ENCODE measurements around the gene SPON1.
"Not testable (repeated sequence)": the region's sequence is repeated elsewhere in the genome, so short reads cannot be mapped to it uniquely, and the experiment has no call there.

SPON1 gene

GRCh38 chr11:14273895-14274294 lies 311.4 kb downstream of the SPON1 start:
- H3K27ac ChIP-seq (replicated peaks; ENCODE audit: low read length): no peak overlapping the region
- H3K18ac ChIP-seq (ENCODE audit: low read length): no peak overlapping the region
- H3K9ac ChIP-seq (ENCODE audit: low read depth, low read length, poor library complexity): no peak overlapping the region
- no peaks in the 10 kb centered on the region for H3K9me3 ChIP-seq (replicated peaks in 1 of 2; ENCODE audit: control insufficient read depth in 2 of 2, insufficient read depth in 1 of 2, low read depth in 1 of 2, low read length in 2 of 2)
- no peak overlapping the region for H2BK5ac ChIP-seq (ENCODE audit: low read length)
- H3K23ac ChIP-seq (ENCODE audit: low read depth, low read length, poor library complexity): no peak overlapping the region
- no peak overlapping the region for H3K4ac ChIP-seq (ENCODE audit: low read length)
- no peak overlapping the region for H2BK120ac ChIP-seq (ENCODE audit: low read depth, low read length)
- no peak overlapping the region for H3K14ac ChIP-seq (ENCODE audit: low read length)
- H4K91ac ChIP-seq (ENCODE audit: low read depth, low read length, poor library complexity): no peak overlapping the region
- no peak overlapping the region for H3K4me2 ChIP-seq (ENCODE audit: insufficient read depth, low read length, poor library complexity, severe bottlenecking)
- H3K36me3 ChIP-seq (replicated peaks in 1 of 2; ENCODE audit: control insufficient read depth in 2 of 2, insufficient read depth in 2 of 2, low read length in 2 of 2): peaks cover 0 to 9% of the 10 kb centered on the region in 2 donors
- WGBS, 2 donors (ENCODE audit: extremely low coverage in 2 of 2, insufficient read length in 2 of 2, insufficient replicate concordance in 1 of 2): no CpG with 5 or more reads among the region's 2 CpGs
- H2AFZ ChIP-seq (ENCODE audit: low read length): no peak overlapping the region
- H2BK12ac ChIP-seq (ENCODE audit: low read length): no peak overlapping the region
- H2BK15ac ChIP-seq (ENCODE audit: low read length): no peak overlapping the region
- no peak overlapping the region for H4K8ac ChIP-seq (ENCODE audit: low read depth, low read length)
- no peaks in the 10 kb centered on the region for H3K4me1 ChIP-seq (ENCODE audit: control insufficient read depth in 2 of 2, insufficient read depth in 1 of 2, low read depth in 1 of 2, low read length in 2 of 2)
- H3K79me1 ChIP-seq (ENCODE audit: low read depth, low read length): no peaks in the 10 kb centered on the region
- H3K27me3 ChIP-seq (ENCODE audit: control insufficient read depth in 3 of 3, insufficient read depth in 3 of 3, low read depth in 1 of 3, low read length in 3 of 3): no peaks in the 10 kb centered on the region
- no peak overlapping the region for H3K4me3 ChIP-seq (ENCODE audit: low read length in 2 of 2)
- H2AK5ac ChIP-seq (ENCODE audit: low read depth, low read length): no peak overlapping the region
- no peak for DNase-seq (ENCODE audit: low spot score)

- no peak overlapping the region for H3K4me2 ChIP-seq (ENCODE audit: insufficient read depth, low read length, poor library complexity, severe bottlenecking)
- no peaks in the 10 kb centered on the region for H3K27me3 ChIP-seq (ENCODE audit: control insufficient read depth in 3 of 3, insufficient read depth in 3 of 3, low read depth in 1 of 3, low read length in 3 of 3)
- no peak overlapping the region for H3K18ac ChIP-seq (ENCODE audit: low read length)
- H3K9ac ChIP-seq (ENCODE audit: low read depth, low read length, poor library complexity): no peak overlapping the region
- no peak overlapping the region for H2BK5ac ChIP-seq (ENCODE audit: low read length)
- H2BK12ac ChIP-seq (ENCODE audit: low read length): no peak overlapping the region
- H3K27ac ChIP-seq (replicated peaks; ENCODE audit: low read length): no peak overlapping the region
- no peak overlapping the region for H2BK120ac ChIP-seq (ENCODE audit: low read depth, low read length)
- H4K91ac ChIP-seq (ENCODE audit: low read depth, low read length, poor library complexity): no peak overlapping the region
- no peak overlapping the region for H3K14ac ChIP-seq (ENCODE audit: low read length)
- H3K79me1 ChIP-seq (ENCODE audit: low read depth, low read length): no peaks in the 10 kb centered on the region
- H4K8ac ChIP-seq (ENCODE audit: low read depth, low read length): no peak overlapping the region
- no peak overlapping the region for H3K23ac ChIP-seq (ENCODE audit: low read depth, low read length, poor library complexity)
- no peak overlapping the region for H3K4ac ChIP-seq (ENCODE audit: low read length)
- no peak for DNase-seq (ENCODE audit: low spot score)
- H3K4me1 ChIP-seq (ENCODE audit: control insufficient read depth in 2 of 2, insufficient read depth in 1 of 2, low read depth in 1 of 2, low read length in 2 of 2): no peaks in the 10 kb centered on the region
- H2AFZ ChIP-seq (ENCODE audit: low read length): no peak overlapping the region
- no peak overlapping the region for H2BK15ac ChIP-seq (ENCODE audit: low read length)
- no peaks in the 10 kb centered on the region for H3K9me3 ChIP-seq (replicated peaks in 1 of 2; ENCODE audit: control insufficient read depth in 2 of 2, insufficient read depth in 1 of 2, low read depth in 1 of 2, low read length in 2 of 2)
- H3K4me3 ChIP-seq (ENCODE audit: low read length in 2 of 2): no peak overlapping the region
- peaks cover 0 to 20% of the 10 kb centered on the region in 2 donors for H3K36me3 ChIP-seq (replicated peaks in 1 of 2; ENCODE audit: control insufficient read depth in 2 of 2, insufficient read depth in 2 of 2, low read length in 2 of 2)
- no peak overlapping the region for H2AK5ac ChIP-seq (ENCODE audit: low read depth, low read length)
Measured at GRCh38 chr11:14275076-14275475, 312.6 kb downstream of the SPON1 start.

- H2AFZ ChIP-seq (ENCODE audit: low read length); H2BK5ac ChIP-seq (ENCODE audit: low read length); H3K79me1 ChIP-seq (ENCODE audit: low read depth, low read length); H3K18ac ChIP-seq (ENCODE audit: low read length); H3K9ac ChIP-seq (ENCODE audit: low read depth, low read length, poor library complexity); H3K4me3 ChIP-seq (ENCODE audit: low read length in 2 of 2); H3K4me2 ChIP-seq (ENCODE audit: insufficient read depth, low read length, poor library complexity, severe bottlenecking); H2BK15ac ChIP-seq (ENCODE audit: low read length); H3K27me3 ChIP-seq (ENCODE audit: control insufficient read depth in 3 of 3, insufficient read depth in 3 of 3, low read depth in 1 of 3, low read length in 3 of 3); H3K27ac ChIP-seq (replicated peaks; ENCODE audit: low read length); H3K14ac ChIP-seq (ENCODE audit: low read length); H2AK5ac ChIP-seq (ENCODE audit: low read depth, low read length); H4K91ac ChIP-seq (ENCODE audit: low read depth, low read length, poor library complexity); H2BK120ac ChIP-seq (ENCODE audit: low read depth, low read length); H4K8ac ChIP-seq (ENCODE audit: low read depth, low read length); H3K9me3 ChIP-seq (replicated peaks in 1 of 2; ENCODE audit: control insufficient read depth in 2 of 2, insufficient read depth in 1 of 2, low read depth in 1 of 2, low read length in 2 of 2); H2BK12ac ChIP-seq (ENCODE audit: low read length); DNase-seq (ENCODE audit: low spot score); H3K4me1 ChIP-seq (ENCODE audit: control insufficient read depth in 2 of 2, insufficient read depth in 1 of 2, low read depth in 1 of 2, low read length in 2 of 2); H3K4ac ChIP-seq (ENCODE audit: low read length); H3K23ac ChIP-seq (ENCODE audit: low read depth, low read length, poor library complexity): not testable (repeated sequence)
- H3K36me3 ChIP-seq (replicated peaks in 1 of 2; ENCODE audit: control insufficient read depth in 2 of 2, insufficient read depth in 2 of 2, low read length in 2 of 2): peaks cover 0 to 35% of the 10 kb centered on the region in 2 donors
- no CpG with 5 or more reads among the region's 1 CpG for WGBS, 2 donors (ENCODE audit: extremely low coverage in 2 of 2, insufficient read length in 2 of 2, insufficient replicate concordance in 1 of 2)
Measured at GRCh38 chr11:14278869-14279268, 316.3 kb downstream of the SPON1 start.

GRCh38 chr11:14288189-14288935 lies 325.8 kb downstream of the SPON1 start:
- H3K4me2 ChIP-seq (ENCODE audit: insufficient read depth, low read length, poor library complexity, severe bottlenecking): no peak overlapping the region
- H2AK5ac ChIP-seq (ENCODE audit: low read depth, low read length): no peak overlapping the region
- no peak overlapping the region for H4K8ac ChIP-seq (ENCODE audit: low read depth, low read length)
- no peak overlapping the region for H3K14ac ChIP-seq (ENCODE audit: low read length)
- no peaks in the 10 kb centered on the region for H3K27me3 ChIP-seq (ENCODE audit: control insufficient read depth in 3 of 3, insufficient read depth in 3 of 3, low read depth in 1 of 3, low read length in 3 of 3)
- H3K18ac ChIP-seq (ENCODE audit: low read length): no peak overlapping the region
- H3K23ac ChIP-seq (ENCODE audit: low read depth, low read length, poor library complexity): no peak overlapping the region
- no peak overlapping the region for H2BK12ac ChIP-seq (ENCODE audit: low read length)
- peaks cover 4 to 32% of the 10 kb centered on the region in 2 donors for H3K36me3 ChIP-seq (replicated peaks in 1 of 2; ENCODE audit: control insufficient read depth in 2 of 2, insufficient read depth in 2 of 2, low read length in 2 of 2)
- no peak overlapping the region for H3K9ac ChIP-seq (ENCODE audit: low read depth, low read length, poor library complexity)
- no peak overlapping the region for H3K4me3 ChIP-seq (ENCODE audit: low read length in 2 of 2)
- no peaks in the 10 kb centered on the region for H3K79me1 ChIP-seq (ENCODE audit: low read depth, low read length)
- no peaks in the 10 kb centered on the region for H3K4me1 ChIP-seq (ENCODE audit: control insufficient read depth in 2 of 2, insufficient read depth in 1 of 2, low read depth in 1 of 2, low read length in 2 of 2)
- no peak overlapping the region for H2BK15ac ChIP-seq (ENCODE audit: low read length)
- H3K27ac ChIP-seq (replicated peaks; ENCODE audit: low read length): no peak overlapping the region
- H3K9me3 ChIP-seq (replicated peaks in 1 of 2; ENCODE audit: control insufficient read depth in 2 of 2, insufficient read depth in 1 of 2, low read depth in 1 of 2, low read length in 2 of 2): no peaks in the 10 kb centered on the region
- H2BK5ac ChIP-seq (ENCODE audit: low read length): no peak overlapping the region
- H4K91ac ChIP-seq (ENCODE audit: low read depth, low read length, poor library complexity): no peak overlapping the region
- H2AFZ ChIP-seq (ENCODE audit: low read length): no peak overlapping the region
- DNase-seq (ENCODE audit: low spot score): no peak
- no CpG with 5 or more reads among the region's 2 CpGs for WGBS, 2 donors (ENCODE audit: extremely low coverage in 2 of 2, insufficient read length in 2 of 2, insufficient replicate concordance in 1 of 2)
- H3K4ac ChIP-seq (ENCODE audit: low read length): no peak overlapping the region
- no peak overlapping the region for H2BK120ac ChIP-seq (ENCODE audit: low read depth, low read length)

Data from neuronal stem cell (in vitro differentiated cells).